SHP77 treated with DMSO at 0.1 percent for 48 hours (cell line): Measurements from ENCODE around the gene TPRG1.

Source experiments
- DNase-seq: peaks from one replicate; lab custom pipeline; 2025; lab: John Stamatoyannopoulos, UW

The TPRG1 gene, protein sequence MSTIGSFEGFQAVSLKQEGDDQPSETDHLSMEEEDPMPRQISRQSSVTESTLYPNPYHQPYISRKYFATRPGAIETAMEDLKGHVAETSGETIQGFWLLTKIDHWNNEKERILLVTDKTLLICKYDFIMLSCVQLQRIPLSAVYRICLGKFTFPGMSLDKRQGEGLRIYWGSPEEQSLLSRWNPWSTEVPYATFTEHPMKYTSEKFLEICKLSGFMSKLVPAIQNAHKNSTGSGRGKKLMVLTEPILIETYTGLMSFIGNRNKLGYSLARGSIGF

DNA sequence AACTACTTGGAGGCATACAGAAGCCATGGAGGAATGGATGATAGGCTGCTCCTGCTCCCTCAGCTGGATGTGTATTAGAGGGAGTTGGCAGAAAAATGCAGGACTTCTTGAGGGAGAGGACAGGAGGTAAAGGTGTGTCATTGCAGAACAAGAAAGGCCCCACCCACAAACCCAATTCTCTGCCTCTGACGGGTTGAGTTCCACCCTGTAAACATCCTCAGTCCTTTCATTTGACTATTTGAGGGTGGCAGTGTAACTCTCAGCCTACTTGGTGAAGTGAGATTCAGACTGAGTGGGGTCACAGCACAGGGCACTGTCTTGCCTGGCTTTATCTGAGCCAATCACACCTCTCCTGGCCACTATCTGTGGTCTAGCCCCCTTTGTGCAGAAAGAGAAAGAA lies at the start of gene TPRG1:
TSS of gene TPRG1 (plus strand) at position 265 of the 400 bp plus-strand sequence. CDS start 35,414 bp downstream, outside the sequence.
- DNase-seq = no peak

GRCh38 chr3:189122110-189122509 lies 49.7 kb upstream of the TPRG1 start:
- no peak for DNase-seq

- no peak for DNase-seq
Observed at GRCh38 chr3:189122526-189123205, 49.1 kb upstream of the TPRG1 start.

GRCh38 chr3:189123595-189124387 lies 48.0 kb upstream of the TPRG1 start:
- no peak for DNase-seq

GRCh38 chr3:189132231-189132671 lies 39.5 kb upstream of the TPRG1 start:
- DNase-seq = no peak

GRCh38 chr3:189132839-189133238 lies 38.9 kb upstream of the TPRG1 start:
- no peak for DNase-seq

- no peak for DNase-seq
Observed at GRCh38 chr3:189133768-189134167, 38.0 kb upstream of the TPRG1 start.

DNA sequence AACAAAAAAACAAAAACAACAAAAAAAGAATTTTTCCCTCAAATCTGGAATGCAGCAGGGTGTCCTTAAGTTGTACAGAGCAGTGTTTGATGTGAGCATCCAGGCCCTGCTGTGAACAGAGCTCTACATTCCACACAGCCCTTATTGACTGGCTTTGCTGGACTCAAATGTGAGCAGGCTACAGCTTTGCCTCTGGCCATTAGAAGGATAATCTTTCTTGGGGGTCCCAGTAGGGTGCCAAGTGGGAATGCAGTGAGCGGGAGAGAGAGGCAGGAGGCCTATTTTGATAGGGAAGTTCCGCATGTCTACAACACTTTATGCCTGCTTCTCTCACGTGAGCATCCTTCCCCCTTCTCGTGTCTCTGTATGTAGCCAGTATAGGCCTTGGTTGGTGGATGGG lies 34.4 kb upstream of the TPRG1 start:
- no peak for DNase-seq

GRCh38 chr3:189138901-189139610 lies 32.7 kb upstream of the TPRG1 start:
- DNase-seq = no peak

GRCh38 chr3:189139611-189139940 lies 32.2 kb upstream of the TPRG1 start:
- no peak for DNase-seq

GRCh38 chr3:189142527-189142926 lies 29.2 kb upstream of the TPRG1 start:
- no peak for DNase-seq

- no peak for DNase-seq
Observed at GRCh38 chr3:189143321-189143720, 28.4 kb upstream of the TPRG1 start.

DNA sequence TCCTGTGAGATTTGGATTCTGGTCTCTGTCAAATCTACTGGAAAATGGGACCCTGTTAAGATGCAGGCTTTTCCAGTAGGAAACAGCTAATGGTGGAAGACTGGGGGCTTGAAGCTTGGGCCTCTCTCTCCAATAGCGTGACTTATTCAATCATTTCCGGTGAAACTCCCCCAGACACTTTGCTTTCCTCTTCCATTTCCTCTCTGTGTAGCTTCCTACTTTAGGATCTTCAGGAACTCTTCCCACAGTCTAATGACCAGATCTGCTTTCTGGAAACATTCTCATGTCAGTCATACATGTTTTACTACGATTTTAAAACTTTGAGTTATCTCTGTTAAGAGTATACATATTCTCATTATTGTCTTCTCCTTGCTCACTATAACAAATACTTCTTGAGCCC lies 28.0 kb upstream of the TPRG1 start:
- DNase-seq = no peak

DNA sequence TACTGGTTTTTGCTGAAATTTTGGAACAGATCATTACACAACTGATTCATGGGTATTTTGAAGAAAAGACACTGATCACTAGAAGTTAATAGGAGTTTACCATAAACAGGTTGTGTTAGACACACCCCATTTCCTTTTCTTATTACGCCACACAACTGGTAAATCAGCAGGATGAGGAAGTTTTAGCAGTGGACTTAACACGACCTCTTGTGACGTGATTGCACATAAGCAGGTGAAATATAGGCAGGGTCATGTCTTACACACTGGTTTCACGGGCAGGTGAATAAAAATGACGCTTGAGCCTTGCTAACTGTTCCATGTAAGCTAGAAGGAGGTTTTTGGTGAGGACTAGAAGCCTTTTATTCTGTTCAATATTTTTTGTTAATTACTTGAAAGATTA lies 27.1 kb upstream of the TPRG1 start:
- DNase-seq = peak; percentile 6

DNA sequence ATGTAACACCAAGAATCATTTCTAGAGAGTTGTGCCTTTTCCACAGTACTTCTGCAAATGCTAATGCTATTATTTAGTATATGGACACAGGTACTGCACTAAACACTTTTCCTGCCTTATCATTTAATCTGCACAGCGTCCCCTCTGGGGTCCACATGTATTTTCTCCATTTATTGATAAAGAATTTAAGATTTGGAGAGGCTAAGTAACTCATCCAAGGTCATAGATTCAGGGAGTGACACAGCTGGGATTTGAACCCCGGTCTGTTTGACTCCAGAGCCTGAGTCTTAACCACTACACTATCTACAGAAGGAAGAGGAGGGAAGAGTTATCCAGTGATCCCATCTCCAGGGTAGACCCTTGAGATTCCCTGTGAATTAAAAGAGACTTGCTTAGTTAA lies 24.9 kb upstream of the TPRG1 start:
- no peak for DNase-seq

DNA sequence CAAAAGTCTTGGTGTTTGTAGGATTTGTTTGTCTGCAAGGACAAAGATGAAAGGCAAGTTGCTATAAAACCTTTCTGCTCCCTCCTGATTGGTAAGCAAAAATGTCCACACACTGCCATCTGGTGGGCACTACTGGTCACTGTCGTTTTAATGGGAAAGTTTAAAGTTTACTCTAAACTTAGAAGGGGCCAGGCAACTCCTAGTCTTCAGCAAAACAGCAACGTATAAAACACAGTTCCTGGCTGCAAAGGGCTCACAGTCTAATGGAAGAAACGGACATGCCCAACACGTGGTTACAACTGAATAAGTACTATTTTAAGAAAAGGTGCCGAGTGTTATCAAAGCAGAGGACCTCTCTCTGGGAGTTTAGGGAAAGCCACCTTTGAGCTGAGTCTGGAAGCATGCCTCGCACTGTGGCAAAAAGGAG lies 23.7 kb upstream of the TPRG1 start:
- DNase-seq = no peak

GRCh38 chr3:189149203-189149602 lies 22.6 kb upstream of the TPRG1 start:
- no peak for DNase-seq

GRCh38 chr3:189157232-189158007 lies 14.4 kb upstream of the TPRG1 start:
- no peak for DNase-seq

DNA sequence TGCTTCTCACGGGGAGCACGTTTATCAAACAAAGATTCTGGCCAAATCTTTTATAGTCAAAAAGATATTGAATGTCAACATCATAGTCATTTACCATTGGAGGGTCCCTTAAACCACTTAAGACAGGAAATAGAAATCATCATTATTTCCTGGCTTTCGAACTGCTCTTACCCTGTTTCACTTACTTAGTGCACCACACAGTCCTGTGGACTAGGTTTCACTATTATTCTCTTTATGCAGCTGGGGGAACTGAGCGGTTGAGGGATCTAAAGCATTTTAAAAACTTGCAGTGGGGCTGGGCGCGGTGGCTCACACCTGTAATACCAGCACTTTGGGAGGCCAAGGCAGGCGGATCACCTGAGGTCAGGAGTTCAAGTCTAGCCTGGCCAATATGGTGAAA lies 13.7 kb upstream of the TPRG1 start:
- DNase-seq = no peak

- DNase-seq = no peak
Observed at GRCh38 chr3:189160519-189161309, 11.1 kb upstream of the TPRG1 start.
